HG02571 (cell line): ENCODE data around the gene ZNF219.
"Not testable (repeated sequence)": the region's sequence is repeated elsewhere in the genome, so short reads cannot be mapped to it uniquely, and the experiment has no call there.

Experiments used
- ATAC-seq: cut with Tn5 transposase; IDR thresholded peaks from one replicate; pipeline ENCODE4 v1.9.1; 2021; ENCODE audit warnings: mild to moderate bottlenecking, moderate library complexity; ENCODE audit not compliant: unreplicated experiment

The ZNF219 gene

GRCh38 chr14:21048638-21049037 is 49.8 kb downstream of the ZNF219 start:
- no peak for ATAC-seq

- ATAC-seq: no peak
These were observed 51.1 kb downstream of the ZNF219 start for GRCh38 chr14:21047378-21047781.

GRCh38 chr14:21043974-21044618 is 54.4 kb downstream of the ZNF219 start:
- ATAC-seq: no peak

- ATAC-seq: no peak
These were observed 55.0 kb downstream of the ZNF219 start for GRCh38 chr14:21043387-21043973.

- no peak for ATAC-seq
These were observed 55.5 kb downstream of the ZNF219 start for GRCh38 chr14:21042918-21043317.

GRCh38 chr14:21041676-21042433 is 56.6 kb downstream of the ZNF219 start, which contains the start of gene RNASE7:
RNASE7 (plus strand) TSS chr14:21042362; CDS start chr14:21042993, 631 bp downstream.
- no peak for ATAC-seq

- ATAC-seq: not testable (repeated sequence)
These were observed 57.5 kb downstream of the ZNF219 start for GRCh38 chr14:21040941-21041340.

- no peak for ATAC-seq
These were observed 58.0 kb downstream of the ZNF219 start for GRCh38 chr14:21040370-21040925.
